ENCODE results near the gene LMBRD2. TPM values are rescaled to one million over a fixed set of nuclear protein-coding genes. Genes with fewer than 3 reads are reported as not detected.

The LMBRD2 gene
- total and polyA plus RNA-seq, 10 of the 15 experiments (the other 5 are each of a cell fraction or from before 2014, with no cell fraction given), result 0.90 to 9.8 (median 6.5) TPM

- no peak for TF ChIP-seq ATF2 (IDR thresholded peaks at IDR 0.05; ENCODE audit: low read length)
- no peak for TF ChIP-seq ZBTB33 (IDR thresholded peaks at IDR 0.05)
Observed at GRCh38 chr5:36158144-36158543, 6.5 kb upstream of the LMBRD2 start (continued).

GRCh38 chr5:36156619-36157018 is 4.9 kb upstream of the LMBRD2 start:
- no peaks in the 10 kb centered on the region for H3K27me3 ChIP-seq (replicated peaks in 1 of 2; ENCODE audit: control insufficient read depth in 2 of 2, insufficient read depth in 2 of 2, low read length in 1 of 2)
- no peaks in the 10 kb centered on the region for H3K9me3 ChIP-seq (replicated peaks; ENCODE audit: control insufficient read depth, insufficient read depth, low read length)
- H3K79me2 ChIP-seq (ENCODE audit: control insufficient read depth, insufficient read depth, low read length), result peaks cover 27% of the 10 kb centered on the region
- no peak overlapping the region for H2AFZ ChIP-seq (ENCODE audit: control insufficient read depth, low read depth, low read length)
- FAIRE-seq (no peak), ATAC-seq (no peak), DNase-seq (ENCODE audit: low read depth, low spot score) (no peak)
- BruUV-seq (replicated peaks), result no TSS peak
- ChIA-PET SMC1A (ENCODE audit: uncharacterized antibody, unreplicated experiment) (interaction anchor here (1.3 to 5.5 kb wide), 2 partner anchors 10 to 21 kb away, joined by 6 to 23 read pairs; no protein-coding TSS in a partner anchor), RAD21 (ENCODE audit: unreplicated experiment) (interaction anchor here (1.6 kb wide), 1 partner anchor 21 kb away, joined by 3 read pairs; no protein-coding TSS in a partner anchor), CTCF (interaction anchor here (0.6 to 1.3 kb wide), 3 partner anchors 10 to 77 kb away, joined by 3 to 5 read pairs (median 3); no protein-coding TSS in a partner anchor), POLR2A (interaction anchor here (1.0 kb wide), 1 partner anchor 21 kb away, joined by 3 read pairs; no protein-coding TSS in a partner anchor)
- H3K4me3 ChIP-seq, result no peak overlapping the region
- in situ Hi-C loops (cut with MboI), result no loop called here
- H3K9ac ChIP-seq (ENCODE audit: control insufficient read depth, insufficient read depth, low read length), result no peak overlapping the region
- H3K4me1 ChIP-seq (ENCODE audit: control insufficient read depth, insufficient read depth, low read length), result 0 out of 2 replicates have a peak, but pooled peaks cover 4% of the 10 kb centered on the region
- intact Hi-C loops (cut with micrococcal nuclease; ENCODE audit: unreplicated experiment), result loop anchor here (10.0 kb wide), 2 partner anchors 718 to 1232 kb away; partner anchors contain the start of genes DNAJC21 and NIPBL
- no peaks in the 10 kb centered on the region for H4K20me1 ChIP-seq (ENCODE audit: control insufficient read depth, insufficient read depth)
- H3K4me2 ChIP-seq (ENCODE audit: control insufficient read depth, insufficient read depth), result no peak overlapping the region; the same call in 1 of the 2 replicates
- WGBS (ENCODE audit: insufficient coverage, insufficient replicate concordance, low lambda C conversion rate, missing lambda C conversion rate), result 91% methylated on average over 1 of the region's 1 CpG
- peaks cover 0 to 6% of the 10 kb centered on the region in 2 experiments for H3K36me3 ChIP-seq (ENCODE audit: control insufficient read depth in 2 of 2, insufficient read depth in 2 of 2, low read length in 1 of 2)
- no peak overlapping the region for H3K27ac ChIP-seq (ENCODE audit: control insufficient read depth, insufficient read depth)
- TF ChIP-seq RELB (IDR thresholded peaks at IDR 0.05; ENCODE audit: low read depth) (no peak), E4F1 (IDR thresholded peaks at IDR 0.05; ENCODE audit: borderline replicate concordance, partially characterized antibody) (no peak), STAT1 (conservative IDR thresholded peaks at IDR 0.05) (no peak), ZBTB4 (CRISPR knock-in tag; IDR thresholded peaks at IDR 0.05) (no peak), ZZZ3 (IDR thresholded peaks at IDR 0.05; ENCODE audit: control insufficient read depth, insufficient read length, low read depth) (no peak), RAD21 (IDR thresholded peaks at IDR 0.05; ENCODE audit: insufficient read depth, low read depth, low read length) (no peak), IKZF1 (conservative IDR thresholded peaks at IDR 0.05) (no peak), MTA2 (IDR thresholded peaks at IDR 0.05; ENCODE audit: low read depth) (no peak)
